Activated CD4-positive, alpha-beta T cell treated with anti-CD3 and anti-CD28 coated beads, Interleukin-2, amount 10 ng/mL, durations not matched to agents 7 days and 5 days (primary cell): ENCODE results near the gene GREB1L. TPM values are rescaled to one million over a fixed set of nuclear protein-coding genes. Genes with fewer than 3 reads are reported as not detected.

Experiments
- CTCF ChIA-PET: fragments of 350-600 bp; sonication (Branson Sonifier 250); formaldehyde crosslinking; loops from one replicate; lab custom pipeline; 2021; ENCODE audit warnings: antibody characterized with exemption; lab: Charles Lee
- POLR2A ChIA-PET: fragments of 350-600 bp; sonication (Branson Sonifier 250); formaldehyde crosslinking; loops from one replicate; lab custom pipeline; 2021; ENCODE audit warnings: antibody characterized with exemption; lab: Charles Lee
- DNase-seq: peaks from one replicate; pipeline ENCODE4 v3.0.0-alpha.2; 2020
- H3K27ac Mint-ChIP-seq: one replicate; pipeline ENCODE4 v1.8.0; 2021; ENCODE audit warnings: mild to moderate bottlenecking, moderate library complexity, mixed read lengths
- H3K27me3 Mint-ChIP-seq: one replicate; pipeline ENCODE4 v1.8.0; 2021; ENCODE audit warnings: mixed read lengths
- H3K36me3 Mint-ChIP-seq: one replicate; pipeline ENCODE4 v1.8.0; 2021; ENCODE audit warnings: low read depth, mixed read lengths
- H3K4me1 Mint-ChIP-seq: one replicate; pipeline ENCODE4 v1.8.0; 2021; ENCODE audit warnings: mixed read lengths
- H3K4me3 Mint-ChIP-seq: one replicate; pipeline ENCODE4 v1.8.0; 2021; ENCODE audit warnings: mild to moderate bottlenecking, moderate library complexity, mixed read lengths
- H3K9me3 Mint-ChIP-seq: one replicate; pipeline ENCODE4 v1.8.0; 2021; ENCODE audit warnings: mixed read lengths
- total RNA-seq, 2 experiments: library from RNA; stranded (reverse); gene quantifications; one replicate each; pipeline ENCODE4 v1.2.3, GENCODE V29; 2021

Gene GREB1L
- total RNA-seq, 2 experiments from 2014 or later, result not detected

DNA sequence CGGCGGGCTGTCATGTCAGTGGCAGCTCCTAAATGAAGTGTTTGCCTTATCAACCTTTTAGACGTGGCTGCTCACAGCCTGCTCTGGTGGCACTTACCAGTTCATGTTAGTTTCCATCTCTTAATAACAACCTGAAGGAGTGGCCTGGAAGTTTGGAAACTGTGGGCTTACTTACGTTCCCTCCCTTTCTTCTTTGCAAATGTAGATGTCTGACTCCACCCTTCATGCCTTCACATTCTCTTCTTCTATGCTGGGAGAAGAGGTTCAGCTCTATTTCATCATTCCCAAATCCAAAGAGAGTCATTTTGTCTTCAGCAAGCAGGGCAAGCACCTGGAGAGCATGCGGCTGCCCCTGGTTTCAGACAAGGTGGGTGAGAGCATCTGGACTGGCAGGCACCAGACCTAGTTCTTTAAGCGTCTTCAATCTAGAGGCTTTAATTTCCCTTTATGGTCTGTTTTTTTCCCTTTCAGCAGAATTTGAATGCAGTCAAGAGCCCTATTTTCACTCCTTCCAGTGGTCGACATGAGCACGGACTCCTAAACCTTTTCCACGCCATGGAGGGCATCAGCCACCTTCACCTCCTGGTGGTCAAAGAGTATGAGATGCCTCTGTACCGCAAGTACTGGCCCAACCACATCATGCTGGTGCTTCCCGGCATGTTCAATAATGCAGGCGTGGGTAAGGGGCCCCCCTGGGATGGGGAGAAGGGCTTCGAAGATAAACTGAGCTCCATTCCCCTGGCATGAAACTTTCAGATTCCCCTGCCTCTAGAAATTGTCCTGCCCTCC is 266.1 kb downstream of the GREB1L start:
- Mint-ChIP-seq H3K9me3 (peaks cover 2% of the 10 kb centered on the region), H3K4me1 (no peaks in the 10 kb centered on the region), H3K27ac (no peak overlapping the region), H3K27me3 (no peaks in the 10 kb centered on the region), H3K4me3 (no peak overlapping the region), H3K36me3 (peaks cover 7% of the 10 kb centered on the region)
- CTCF ChIA-PET, result no interaction called here
- DNase-seq, result no peak
- POLR2A ChIA-PET, result no interaction called here

DNA sequence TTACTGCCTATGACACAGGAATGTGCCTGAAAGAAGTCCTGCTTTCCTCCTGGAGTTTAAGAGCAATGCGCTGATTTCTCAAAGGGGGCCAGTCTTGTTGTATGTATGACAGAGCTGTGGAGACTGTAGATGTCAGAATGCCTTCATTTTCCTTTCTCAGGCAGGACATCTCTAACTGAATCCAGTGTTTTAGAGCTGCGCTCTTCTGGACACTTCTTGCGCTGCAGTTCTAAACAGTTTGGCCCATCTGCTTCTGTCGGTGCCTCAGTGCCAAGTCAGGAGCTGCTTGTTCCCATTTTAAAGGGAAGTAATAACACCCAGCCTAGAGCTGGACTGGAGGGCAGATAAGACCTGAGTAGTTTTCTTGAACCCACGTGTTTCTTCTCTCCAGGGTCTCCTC is 267.0 kb downstream of the GREB1L start:
- Mint-ChIP-seq H3K27ac (no peak overlapping the region), H3K36me3 (peaks cover 12% of the 10 kb centered on the region), H3K4me3 (no peak overlapping the region), H3K27me3 (no peaks in the 10 kb centered on the region), H3K9me3 (peaks cover 2% of the 10 kb centered on the region), H3K4me1 (no peaks in the 10 kb centered on the region)
- no peak for DNase-seq
- POLR2A ChIA-PET, result no interaction called here
- CTCF ChIA-PET, result no interaction called here

DNA sequence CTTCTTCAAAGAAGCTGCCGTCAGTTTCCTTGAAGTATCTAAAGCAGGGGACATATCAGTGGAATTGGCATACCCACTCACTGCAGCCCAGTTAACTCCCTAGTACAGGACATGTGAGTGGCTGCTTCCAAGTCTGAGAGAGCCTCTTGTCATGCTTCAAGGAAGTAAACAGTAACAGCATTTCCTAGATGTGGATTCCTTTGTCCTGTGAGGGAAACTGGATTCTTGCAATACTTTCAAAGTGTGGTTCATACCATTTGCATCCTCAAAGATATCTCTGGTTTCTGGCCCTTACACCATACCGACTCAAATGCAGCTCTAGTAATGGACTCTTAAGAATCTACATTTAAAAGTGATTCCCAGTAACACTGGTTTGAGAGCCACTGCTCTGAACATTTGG is 271.3 kb downstream of the GREB1L start:
- H3K4me3 Mint-ChIP-seq, result no peak overlapping the region
- no peaks in the 10 kb centered on the region for H3K4me1 Mint-ChIP-seq
- H3K27ac Mint-ChIP-seq, result no peak overlapping the region
- POLR2A ChIA-PET, result no interaction called here
- CTCF ChIA-PET, result interaction anchor here (0.6 to 1.3 kb wide), 2 partner anchors 10 to 427 kb away, joined by 3 to 4 read pairs; no protein-coding TSS in a partner anchor
- DNase-seq, result no peak
- H3K36me3 Mint-ChIP-seq, result peaks cover 15% of the 10 kb centered on the region
- no peaks in the 10 kb centered on the region for H3K27me3 Mint-ChIP-seq
- peaks cover 2% of the 10 kb centered on the region for H3K9me3 Mint-ChIP-seq

DNA sequence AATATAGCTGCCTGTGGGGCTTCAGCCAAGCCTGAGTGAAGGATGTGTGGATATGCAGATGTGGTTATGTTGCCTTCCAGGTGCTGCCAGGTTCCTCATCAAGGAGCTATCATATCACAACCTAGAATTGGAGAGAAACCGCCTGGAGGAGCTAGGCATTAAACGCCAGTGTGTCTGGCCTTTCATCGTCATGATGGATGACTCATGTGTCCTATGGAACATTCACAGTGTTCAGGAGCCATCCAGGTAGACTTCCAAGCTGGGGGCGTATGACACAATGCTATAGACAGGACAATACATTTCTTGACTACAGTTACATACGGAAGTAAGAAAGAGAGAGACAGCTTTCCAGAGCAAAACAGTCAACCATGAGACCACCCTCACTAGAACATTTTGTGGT is 271.7 kb downstream of the GREB1L start:
- Mint-ChIP-seq H3K27ac (no peak overlapping the region), H3K4me3 (no peak overlapping the region), H3K9me3 (peaks cover 2% of the 10 kb centered on the region), H3K27me3 (no peaks in the 10 kb centered on the region), H3K4me1 (no peaks in the 10 kb centered on the region), H3K36me3 (peaks cover 15% of the 10 kb centered on the region)
- ChIA-PET POLR2A (no interaction called here), CTCF (interaction anchor here (0.6 to 1.3 kb wide), 2 partner anchors 9 to 428 kb away, joined by 3 to 4 read pairs; no protein-coding TSS in a partner anchor)
- no peak for DNase-seq

DNA sequence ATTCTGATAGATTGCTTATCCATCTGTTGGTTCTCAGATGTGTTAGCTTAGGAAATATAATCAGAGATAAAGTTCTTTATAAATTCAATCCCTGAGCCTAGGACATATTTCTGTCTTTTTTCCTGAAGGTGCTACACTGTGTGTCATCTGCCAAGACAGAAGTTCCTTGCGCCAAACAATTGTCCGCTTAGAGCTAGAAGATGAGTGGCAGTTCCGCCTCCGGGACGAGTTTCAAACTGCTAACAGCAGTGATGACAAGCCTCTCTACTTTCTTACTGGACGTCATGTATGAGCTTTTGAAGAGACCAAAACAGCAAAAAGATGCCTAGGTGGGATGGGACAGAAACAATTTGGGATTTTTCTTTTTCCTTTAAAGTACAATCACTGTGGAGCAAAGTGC is 280.5 kb downstream of the GREB1L start:
- H3K27ac Mint-ChIP-seq, result no peak overlapping the region
- no peak overlapping the region for H3K4me3 Mint-ChIP-seq
- H3K27me3 Mint-ChIP-seq, result no peaks in the 10 kb centered on the region
- no peak for DNase-seq
- no peaks in the 10 kb centered on the region for H3K9me3 Mint-ChIP-seq
- CTCF ChIA-PET, result interaction anchor here (1.1 to 1.8 kb wide), 2 partner anchors 9 to 23 kb away, joined by 3 to 4 read pairs; no protein-coding TSS in a partner anchor
- H3K36me3 Mint-ChIP-seq, result peaks cover 19% of the 10 kb centered on the region
- POLR2A ChIA-PET, result no interaction called here
- no peaks in the 10 kb centered on the region for H3K4me1 Mint-ChIP-seq

DNA sequence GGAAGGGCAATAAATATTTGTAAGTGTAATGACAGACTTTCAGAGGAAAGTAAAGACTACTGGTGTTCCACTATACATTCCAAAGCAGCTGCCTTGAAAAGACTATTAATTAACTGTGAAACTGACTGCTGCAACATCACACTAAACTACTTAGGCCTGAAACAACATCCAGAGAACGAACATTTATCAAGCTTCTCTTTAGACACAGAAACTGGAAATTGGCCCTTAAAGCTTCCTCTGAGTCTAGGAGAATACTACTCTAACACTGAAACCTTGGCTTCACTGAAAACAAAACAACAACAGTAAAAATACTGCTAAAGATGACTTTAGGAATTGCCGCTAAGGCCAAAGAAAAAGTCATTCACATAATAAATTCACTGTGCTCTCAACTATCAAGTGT is 283.9 kb downstream of the GREB1L start:
- ChIA-PET POLR2A (no interaction called here), CTCF (no interaction called here)
- H3K9me3 Mint-ChIP-seq, result no peaks in the 10 kb centered on the region
- H3K27ac Mint-ChIP-seq, result no peak overlapping the region
- H3K4me3 Mint-ChIP-seq, result no peak overlapping the region
- H3K36me3 Mint-ChIP-seq, result peaks cover 29% of the 10 kb centered on the region
- H3K27me3 Mint-ChIP-seq, result no peaks in the 10 kb centered on the region
- H3K4me1 Mint-ChIP-seq, result no peaks in the 10 kb centered on the region
- no peak for DNase-seq

DNA sequence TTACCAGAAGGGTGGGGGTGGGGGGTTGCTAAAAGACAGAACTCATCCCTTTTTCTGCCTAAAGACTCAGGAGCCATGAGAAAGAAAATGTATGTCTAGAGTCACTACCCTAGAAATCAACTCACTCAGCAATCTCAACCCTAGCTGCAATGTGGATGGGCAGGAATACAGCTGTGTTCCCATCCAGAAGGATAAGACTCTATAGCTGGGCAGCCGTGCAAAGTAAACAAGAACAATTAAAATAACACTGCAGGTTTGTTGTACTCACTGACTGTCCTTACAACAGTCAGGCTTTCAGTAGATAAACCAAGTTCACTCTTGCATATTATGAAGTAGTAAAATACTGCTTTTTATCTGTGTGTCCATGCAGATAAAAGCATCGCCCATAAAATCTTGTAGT is 284.4 kb downstream of the GREB1L start:
- ChIA-PET CTCF (no interaction called here), POLR2A (no interaction called here)
- DNase-seq, result no peak
- Mint-ChIP-seq H3K9me3 (no peaks in the 10 kb centered on the region), H3K4me1 (no peaks in the 10 kb centered on the region), H3K27me3 (no peaks in the 10 kb centered on the region), H3K36me3 (peaks cover 28% of the 10 kb centered on the region), H3K4me3 (no peak overlapping the region), H3K27ac (no peak overlapping the region)

DNA sequence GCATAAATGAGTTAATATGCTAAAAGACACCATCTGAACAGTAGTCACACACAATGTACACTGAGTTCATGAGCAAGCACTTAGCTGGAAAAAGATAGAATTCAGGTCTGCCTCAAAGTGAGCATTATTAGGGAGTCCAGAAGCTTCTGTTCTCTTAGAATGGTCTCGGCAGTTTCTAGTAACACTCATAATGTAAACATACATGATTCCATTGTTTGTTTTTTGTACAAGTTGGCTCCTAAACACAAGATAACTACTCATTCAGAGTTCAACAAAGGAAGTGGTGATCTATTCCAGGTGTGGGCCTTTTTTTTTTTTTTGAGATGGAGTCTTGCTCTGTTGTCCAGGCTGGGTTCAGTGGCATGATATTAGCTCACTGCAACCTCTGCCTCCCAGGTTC is 292.3 kb downstream of the GREB1L start:
- Mint-ChIP-seq H3K36me3 (peaks cover 45% of the 10 kb centered on the region), H3K4me1 (no peaks in the 10 kb centered on the region), H3K27me3 (no peaks in the 10 kb centered on the region), H3K4me3 (no peak overlapping the region), H3K27ac (no peak overlapping the region), H3K9me3 (no peaks in the 10 kb centered on the region)
- ChIA-PET CTCF (interaction anchor here (0.6 to 1.0 kb wide), 2 partner anchors 67 to 132 kb away, joined by 3 to 5 read pairs; partner anchors contain the start of gene ESCO1), POLR2A (no interaction called here)
- no peak for DNase-seq

DNA sequence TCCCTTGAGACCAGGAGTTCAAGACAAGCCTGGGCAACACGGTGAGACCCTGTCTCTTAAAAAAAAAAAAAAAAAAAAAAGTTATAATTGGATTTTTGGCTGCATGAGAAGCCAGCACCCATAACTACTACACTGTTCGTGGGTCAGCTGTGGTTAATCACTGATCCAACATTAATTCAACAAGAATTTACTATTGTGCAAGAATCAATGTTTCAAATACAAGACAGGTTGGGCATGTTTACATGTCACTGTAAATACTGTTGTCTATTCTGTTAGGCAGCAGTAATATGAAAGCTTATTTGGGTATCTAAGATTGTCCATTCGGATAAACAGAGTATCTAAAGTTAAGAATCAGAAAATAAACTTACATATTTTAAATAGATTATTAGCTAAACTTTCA is 296.2 kb downstream of the GREB1L start:
- Mint-ChIP-seq H3K27me3 (no peaks in the 10 kb centered on the region), H3K9me3 (no peaks in the 10 kb centered on the region), H3K4me3 (no peak overlapping the region), H3K36me3 (peaks cover 34% of the 10 kb centered on the region), H3K27ac (no peak overlapping the region), H3K4me1 (no peaks in the 10 kb centered on the region)
- ChIA-PET POLR2A (no interaction called here), CTCF (no interaction called here)
- no peak for DNase-seq

DNA sequence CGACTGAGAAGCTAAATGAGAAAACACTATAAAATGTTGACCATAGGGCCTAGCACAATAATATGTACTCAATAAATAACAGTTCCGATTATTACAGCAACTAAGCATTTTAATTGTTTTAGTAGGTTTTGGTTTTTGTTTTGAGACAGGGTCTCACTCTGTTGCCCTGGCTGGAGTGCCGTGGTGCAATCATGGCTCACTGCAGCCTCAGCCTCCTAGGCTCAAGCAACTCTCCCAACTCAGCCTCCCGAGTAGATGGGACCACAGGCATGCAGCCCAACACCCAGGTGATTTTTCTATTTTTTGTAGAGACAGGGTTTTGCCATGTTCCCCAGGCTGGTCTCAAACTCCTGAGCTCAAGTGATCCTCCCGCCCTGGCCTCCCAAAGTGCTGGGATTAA is 304.4 kb downstream of the GREB1L start:
- Mint-ChIP-seq H3K27ac (no peak overlapping the region), H3K27me3 (no peaks in the 10 kb centered on the region), H3K4me1 (no peaks in the 10 kb centered on the region), H3K36me3 (peaks cover 29% of the 10 kb centered on the region), H3K4me3 (no peak overlapping the region), H3K9me3 (peaks cover 2% of the 10 kb centered on the region)
- CTCF ChIA-PET, result no interaction called here
- POLR2A ChIA-PET, result no interaction called here
- no peak for DNase-seq

DNA sequence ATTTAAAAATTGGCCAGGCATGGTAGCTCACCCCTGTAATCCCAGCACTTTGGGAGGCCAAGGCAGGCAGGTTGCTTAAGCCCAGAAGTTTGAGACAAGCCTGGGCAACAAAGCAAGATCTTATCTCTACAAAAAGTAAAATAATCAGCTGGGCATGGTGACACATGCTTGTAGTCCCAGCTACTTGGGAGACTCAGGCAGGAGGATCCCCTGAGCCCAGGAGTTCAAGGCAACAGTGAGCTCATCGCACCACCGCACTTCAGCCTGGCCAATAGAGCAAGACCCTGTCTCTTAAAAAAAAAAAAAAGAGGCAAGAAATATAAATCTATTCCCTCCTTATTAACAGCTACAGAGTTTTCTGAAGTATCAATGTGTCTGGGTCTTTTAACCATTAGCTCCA is 306.6 kb downstream of the GREB1L start:
- H3K4me3 Mint-ChIP-seq, result no peak overlapping the region
- ChIA-PET POLR2A (no interaction called here), CTCF (interaction anchor here (0.6 to 0.9 kb wide), 2 partner anchors 52 to 225 kb away, joined by 3 to 4 read pairs; partner anchors contain the start of gene ESCO1)
- H3K27ac Mint-ChIP-seq, result no peak overlapping the region
- peaks cover 2% of the 10 kb centered on the region for H3K9me3 Mint-ChIP-seq
- no peaks in the 10 kb centered on the region for H3K27me3 Mint-ChIP-seq
- no peak for DNase-seq
- H3K4me1 Mint-ChIP-seq, result no peaks in the 10 kb centered on the region
- peaks cover 36% of the 10 kb centered on the region for H3K36me3 Mint-ChIP-seq

DNA sequence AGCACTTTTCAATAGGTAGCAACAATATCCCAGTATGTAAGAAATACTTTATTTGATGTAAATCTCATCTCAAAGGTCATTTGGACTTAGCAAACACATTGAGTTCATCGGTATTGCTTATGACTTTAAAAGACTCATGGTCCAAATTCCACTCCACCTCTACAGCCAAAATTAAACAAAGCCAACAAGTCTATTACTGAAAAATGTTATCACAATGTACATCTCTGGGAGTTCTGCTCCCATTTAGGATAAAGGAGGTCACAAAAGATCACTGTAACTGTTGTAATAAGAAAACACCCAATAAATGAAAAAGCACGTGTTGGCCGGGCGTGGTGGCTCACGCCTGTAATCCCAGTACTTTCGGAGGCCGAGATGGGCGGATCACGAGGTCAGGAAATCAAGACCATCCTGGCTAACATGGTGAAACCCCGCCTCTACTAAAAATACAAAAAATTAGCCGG is 308.5 kb downstream of the GREB1L start:
- ChIA-PET CTCF (no interaction called here), POLR2A (no interaction called here)
- Mint-ChIP-seq H3K36me3 (peaks cover 47% of the 10 kb centered on the region), H3K4me1 (no peaks in the 10 kb centered on the region), H3K27me3 (no peaks in the 10 kb centered on the region), H3K27ac (no peak overlapping the region), H3K4me3 (no peak overlapping the region), H3K9me3 (peaks cover 2% of the 10 kb centered on the region)
- DNase-seq, result no peak

DNA sequence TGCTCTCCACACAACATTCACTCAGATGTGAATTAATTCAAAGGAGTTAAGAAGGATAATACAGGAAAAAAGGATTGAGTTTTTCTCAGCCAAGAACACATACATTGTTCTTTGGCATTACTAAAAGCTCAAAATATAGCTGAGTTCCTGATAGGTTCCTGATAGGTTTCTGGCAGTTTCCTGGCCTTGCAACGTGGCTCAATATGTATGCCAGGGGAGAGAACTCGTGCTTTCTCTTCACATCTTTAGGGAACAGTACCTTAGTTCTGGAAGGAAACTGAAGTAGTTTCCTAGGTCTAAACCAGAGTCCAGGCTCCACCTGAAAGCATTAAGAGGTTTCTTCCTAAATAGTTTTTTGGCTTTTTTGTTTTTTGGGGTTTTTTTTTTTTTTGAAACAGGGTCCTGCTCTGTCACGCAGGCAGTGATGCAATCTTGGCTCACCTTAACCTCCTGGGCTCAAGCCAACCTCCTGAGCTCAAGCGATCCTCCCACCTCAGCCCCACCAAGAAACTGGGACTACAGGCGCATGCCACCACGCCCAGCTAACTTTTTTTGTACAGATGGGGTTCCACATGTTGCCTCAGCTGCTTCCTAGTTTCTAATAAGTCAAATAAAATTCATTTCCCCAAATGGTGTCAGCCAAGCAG is 315.7 kb downstream of the GREB1L start:
- no peak overlapping the region for H3K27ac Mint-ChIP-seq
- DNase-seq, result no peak
- H3K4me1 Mint-ChIP-seq, result no peaks in the 10 kb centered on the region
- H3K27me3 Mint-ChIP-seq, result no peaks in the 10 kb centered on the region
- H3K36me3 Mint-ChIP-seq, result peaks cover 32% of the 10 kb centered on the region
- no peaks in the 10 kb centered on the region for H3K9me3 Mint-ChIP-seq
- ChIA-PET POLR2A (no interaction called here), CTCF (no interaction called here)
- no peak overlapping the region for H3K4me3 Mint-ChIP-seq
